ENCODE results near the gene ANKDD1B.
"Not testable (repeated sequence)": the region's sequence is repeated elsewhere in the genome, so short reads cannot be mapped to it uniquely, and the experiment has no call there.

DNA sequence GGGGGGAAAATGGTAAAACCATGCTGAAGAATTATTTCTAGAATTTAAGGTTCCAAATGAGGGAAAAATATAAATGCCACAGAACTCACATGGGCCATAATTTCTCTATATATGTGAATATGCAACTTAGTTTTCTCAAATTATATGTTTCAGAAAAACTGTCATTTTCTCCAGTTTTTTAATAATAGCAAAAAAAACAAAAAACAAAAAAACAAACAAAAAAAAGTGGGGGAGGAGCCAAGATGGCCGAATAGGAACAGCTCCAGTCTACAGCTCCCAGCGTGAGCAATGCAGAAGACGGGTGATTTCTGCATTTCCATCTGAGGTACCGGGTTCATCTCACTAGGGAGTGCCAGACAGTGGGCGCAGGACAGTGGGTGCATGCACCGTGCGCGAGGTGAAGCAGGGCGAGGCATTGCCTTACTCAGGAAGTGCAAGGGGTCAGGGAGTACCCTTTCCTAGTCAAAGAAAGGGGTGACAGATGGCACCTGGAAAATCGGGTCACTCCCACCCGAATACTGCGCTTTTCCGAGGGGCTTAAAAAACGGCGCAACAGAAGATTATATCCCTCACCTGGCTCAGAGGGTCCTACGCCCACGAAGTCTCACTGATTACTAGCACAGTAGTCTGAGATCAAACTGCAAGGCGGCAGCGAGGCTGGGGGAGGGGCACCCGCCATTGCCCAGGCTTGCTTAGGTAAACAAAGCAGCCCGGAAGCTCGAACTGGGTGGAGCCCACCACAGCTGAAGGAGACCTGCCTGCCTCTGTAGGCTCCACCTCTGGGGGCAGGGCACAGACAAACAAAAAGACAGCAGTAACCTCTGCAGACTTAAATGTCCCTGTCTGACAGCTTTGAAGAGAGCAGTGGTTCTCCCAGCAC, 84.5 kb downstream of the ANKDD1B start:
- not testable (repeated sequence) for TF ChIP-seq CTCF, EP300, POLR2AphosphoS5 (IDR thresholded peaks at IDR 0.05)
